Glutamatergic neuron (in vitro differentiated cells): ENCODE measurements around the gene RGS14. TPM values are rescaled to one million over a fixed set of nuclear protein-coding genes. Genes with fewer than 3 reads are reported as not detected.

ENCODE experiments used
- DNase-seq: peaks from one replicate; pipeline ENCODE4 v3.0.0; 2022
- H3K27ac Mint-ChIP-seq: one replicate; pipeline ENCODE4 v1.8.0; 2020; ENCODE audit warnings: mild to moderate bottlenecking, mixed read lengths, inconsistent platforms; ENCODE audit not compliant: unreplicated experiment
- H3K27me3 Mint-ChIP-seq: one replicate; pipeline ENCODE4 v1.8.0; 2020; ENCODE audit warnings: mild to moderate bottlenecking, moderate library complexity, mixed read lengths, inconsistent platforms; ENCODE audit not compliant: unreplicated experiment
- H3K36me3 Mint-ChIP-seq: one replicate; pipeline ENCODE4 v1.8.0; 2020; ENCODE audit warnings: mild to moderate bottlenecking, mixed read lengths, inconsistent platforms; ENCODE audit not compliant: unreplicated experiment
- H3K4me1 Mint-ChIP-seq: one replicate; pipeline ENCODE4 v1.8.0; 2020; ENCODE audit warnings: mild to moderate bottlenecking, low read depth, mixed read lengths, inconsistent platforms; ENCODE audit not compliant: unreplicated experiment
- H3K4me3 Mint-ChIP-seq: one replicate; pipeline ENCODE4 v1.8.0; 2020; ENCODE audit warnings: mild to moderate bottlenecking, mixed read lengths, inconsistent platforms; ENCODE audit not compliant: unreplicated experiment
- H3K9me3 Mint-ChIP-seq: one replicate; pipeline ENCODE4 v1.8.0; 2020; ENCODE audit warnings: mild to moderate bottlenecking, moderate library complexity, mixed read lengths, inconsistent platforms; ENCODE audit not compliant: unreplicated experiment
- total RNA-seq: library from RNA; stranded (reverse); fragmentation: NEBNext Ultra II Directional; extraction: Animal tissue kit (Norgen Biotek cat#: 25700); gene quantifications from one replicate; pipeline ENCODE4 v1.2.1, GENCODE V29; 2021; ENCODE audit not compliant: unreplicated experiment
- TF ChIP-seq, protein P1 (sequence below): fragments of 200-600 bp; sonication (generic); IDR thresholded peaks from one replicate; pipeline ENCODE4 v1.5.0; 2021; ENCODE audit not compliant: partially characterized antibody, unreplicated experiment

Gene RGS14
- total RNA-seq, 1 donor from 2014 or later, result 15.9 TPM

DNA sequence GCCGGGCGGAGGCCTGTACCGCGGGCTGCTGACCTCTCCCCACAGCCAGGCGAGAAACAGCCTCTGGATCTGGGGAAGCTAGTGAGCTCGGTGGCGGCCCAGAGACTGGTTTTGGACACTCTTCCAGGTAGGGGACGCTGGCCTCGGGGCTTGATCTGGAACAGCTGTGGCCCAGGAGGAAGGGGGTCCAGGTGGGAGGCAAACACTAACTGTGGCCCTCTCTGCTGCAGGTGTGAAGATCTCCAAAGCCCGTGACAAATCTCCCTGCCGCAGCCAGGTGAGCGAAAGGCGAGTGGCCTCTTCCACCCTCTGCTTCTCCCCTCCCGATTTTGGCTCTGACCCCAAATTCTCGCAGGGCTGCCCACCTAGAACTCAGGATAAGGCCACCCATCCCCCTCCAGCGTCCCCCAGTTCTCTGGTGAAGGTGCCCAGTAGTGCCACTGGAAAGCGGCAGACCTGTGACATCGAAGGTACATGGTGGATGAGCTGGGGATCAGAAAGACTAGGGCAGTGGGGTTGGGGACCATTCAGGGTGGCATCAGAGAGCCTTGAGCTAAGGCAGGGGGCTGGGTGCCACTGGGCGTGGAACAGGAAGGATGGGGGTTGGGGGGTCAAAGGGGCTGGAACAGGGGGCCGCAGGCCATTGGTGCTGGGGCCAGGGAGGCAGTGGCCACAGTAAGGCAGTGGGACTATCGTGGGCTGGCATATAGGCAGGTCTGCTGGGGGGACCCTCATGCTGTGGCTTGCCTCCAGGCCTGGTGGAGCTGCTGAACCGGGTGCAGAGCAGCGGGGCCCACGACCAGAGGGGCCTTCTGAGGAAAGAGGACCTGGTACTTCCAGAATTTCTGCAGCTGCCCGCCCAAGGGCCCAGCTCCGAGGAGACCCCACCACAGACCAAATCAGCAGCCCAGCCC is 13.7 kb downstream of the RGS14 start:
- TF ChIP-seq, protein P1, sequence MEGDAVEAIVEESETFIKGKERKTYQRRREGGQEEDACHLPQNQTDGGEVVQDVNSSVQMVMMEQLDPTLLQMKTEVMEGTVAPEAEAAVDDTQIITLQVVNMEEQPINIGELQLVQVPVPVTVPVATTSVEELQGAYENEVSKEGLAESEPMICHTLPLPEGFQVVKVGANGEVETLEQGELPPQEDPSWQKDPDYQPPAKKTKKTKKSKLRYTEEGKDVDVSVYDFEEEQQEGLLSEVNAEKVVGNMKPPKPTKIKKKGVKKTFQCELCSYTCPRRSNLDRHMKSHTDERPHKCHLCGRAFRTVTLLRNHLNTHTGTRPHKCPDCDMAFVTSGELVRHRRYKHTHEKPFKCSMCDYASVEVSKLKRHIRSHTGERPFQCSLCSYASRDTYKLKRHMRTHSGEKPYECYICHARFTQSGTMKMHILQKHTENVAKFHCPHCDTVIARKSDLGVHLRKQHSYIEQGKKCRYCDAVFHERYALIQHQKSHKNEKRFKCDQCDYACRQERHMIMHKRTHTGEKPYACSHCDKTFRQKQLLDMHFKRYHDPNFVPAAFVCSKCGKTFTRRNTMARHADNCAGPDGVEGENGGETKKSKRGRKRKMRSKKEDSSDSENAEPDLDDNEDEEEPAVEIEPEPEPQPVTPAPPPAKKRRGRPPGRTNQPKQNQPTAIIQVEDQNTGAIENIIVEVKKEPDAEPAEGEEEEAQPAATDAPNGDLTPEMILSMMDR, result no peak
- Mint-ChIP-seq H3K4me3 (peak overlapping the region; percentile 78), H3K36me3 (no peaks in the 10 kb centered on the region), H3K4me1 (peaks cover 11% of the 10 kb centered on the region), H3K9me3 (peaks cover 4% of the 10 kb centered on the region), H3K27me3 (peaks cover 8% of the 10 kb centered on the region), H3K27ac (no peak overlapping the region)
- no peak for DNase-seq

DNA sequence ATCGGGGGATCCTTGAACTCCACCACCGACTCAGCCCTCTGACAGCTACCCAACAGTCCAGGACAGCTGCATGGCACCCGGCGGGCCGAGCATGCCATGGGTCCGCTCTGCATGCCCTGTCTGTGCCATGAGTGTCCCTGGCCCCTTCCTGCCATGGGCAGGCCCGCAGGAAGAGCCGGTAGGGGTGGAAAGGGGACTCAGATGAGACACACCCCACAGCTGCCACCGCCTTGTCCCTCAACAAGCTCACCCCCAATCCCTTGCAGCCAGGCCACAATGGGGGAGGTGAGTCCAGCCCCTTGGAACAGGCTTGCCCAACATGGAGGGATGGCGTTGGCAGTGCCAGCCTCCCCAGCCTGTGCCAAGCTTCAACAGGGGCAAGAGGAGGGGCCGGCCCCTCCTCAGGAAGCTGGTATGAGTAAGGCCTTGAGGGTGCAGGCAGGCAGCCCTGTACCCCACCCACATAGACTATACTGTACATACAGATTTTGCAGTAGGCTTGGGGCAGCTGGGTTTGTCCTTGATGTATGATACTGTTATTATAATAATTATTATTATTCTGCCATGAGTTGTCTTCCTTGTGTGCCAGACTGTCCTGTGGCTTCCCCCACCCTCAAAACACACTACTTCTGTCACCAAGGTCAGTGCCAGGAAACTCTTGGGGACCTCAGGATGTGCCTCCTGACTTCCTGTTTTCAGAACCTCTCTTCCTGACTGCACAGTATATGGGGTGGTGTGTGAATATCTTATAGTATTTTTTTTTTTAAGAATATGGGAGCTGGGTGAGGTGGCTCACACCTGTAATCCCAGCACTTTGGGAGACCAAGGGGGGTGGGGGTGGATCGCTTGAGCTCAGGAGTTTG is 14.5 kb downstream of the RGS14 start:
- DNase-seq, result no peak
- peaks cover 4% of the 10 kb centered on the region for H3K9me3 Mint-ChIP-seq
- H3K4me1 Mint-ChIP-seq, result peaks cover 9% of the 10 kb centered on the region
- H3K27me3 Mint-ChIP-seq, result peaks cover 6% of the 10 kb centered on the region
- TF ChIP-seq, protein P1, result no peak
- H3K27ac Mint-ChIP-seq, result no peak overlapping the region
- H3K36me3 Mint-ChIP-seq, result no peaks in the 10 kb centered on the region
- H3K4me3 Mint-ChIP-seq, result no peak overlapping the region

DNA sequence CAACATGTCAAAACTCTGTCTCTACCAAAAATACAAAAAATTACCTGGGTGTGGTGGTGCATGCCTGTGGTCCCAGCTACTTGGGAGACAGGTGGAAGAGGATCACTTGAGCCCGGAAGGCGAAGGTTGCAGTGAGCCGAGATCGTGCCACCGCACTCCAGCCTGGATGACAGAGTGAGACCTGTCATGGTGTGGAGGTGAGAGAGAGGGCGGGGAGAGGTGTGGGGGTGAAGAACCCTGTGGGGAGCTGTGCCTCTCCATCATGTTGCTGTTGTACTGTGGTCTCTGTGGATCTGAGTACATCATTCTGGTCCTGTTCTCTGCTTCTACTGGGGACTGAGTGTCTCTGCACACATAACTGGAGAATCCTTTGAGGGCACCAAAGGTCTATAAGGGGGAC is 15.2 kb downstream of the RGS14 start:
- peaks cover 4% of the 10 kb centered on the region for H3K9me3 Mint-ChIP-seq
- DNase-seq, result no peak
- H3K27ac Mint-ChIP-seq, result no peak overlapping the region
- no peaks in the 10 kb centered on the region for H3K36me3 Mint-ChIP-seq
- peaks cover 9% of the 10 kb centered on the region for H3K4me1 Mint-ChIP-seq
- H3K4me3 Mint-ChIP-seq, result no peak overlapping the region
- H3K27me3 Mint-ChIP-seq, result peaks cover 6% of the 10 kb centered on the region
- TF ChIP-seq, protein P1, result no peak

DNA sequence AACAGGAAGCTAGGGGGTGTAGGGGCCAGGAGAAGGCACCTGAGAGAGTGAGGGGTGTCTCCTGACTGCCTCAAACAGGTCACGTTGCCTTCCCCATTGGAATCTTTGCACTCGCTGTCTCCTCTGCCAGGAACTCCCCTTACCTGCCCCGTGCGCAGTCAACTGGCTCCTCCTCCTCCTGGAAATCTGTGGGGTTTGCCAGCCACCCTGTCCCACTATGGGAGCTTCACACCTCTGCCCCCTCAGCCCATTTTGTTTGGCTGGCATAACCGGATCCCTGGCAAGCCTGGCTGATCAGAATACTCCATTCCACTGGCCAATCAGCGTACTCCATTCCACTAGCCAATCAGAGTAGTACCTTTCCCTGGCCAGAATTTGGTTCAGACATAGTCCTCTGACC is 16.1 kb downstream of the RGS14 start:
- H3K27me3 Mint-ChIP-seq, result peaks cover 2% of the 10 kb centered on the region
- H3K4me3 Mint-ChIP-seq, result no peak overlapping the region
- no peaks in the 10 kb centered on the region for H3K36me3 Mint-ChIP-seq
- DNase-seq, result no peak
- peaks cover 4% of the 10 kb centered on the region for H3K9me3 Mint-ChIP-seq
- TF ChIP-seq, protein P1, result no peak
- no peak overlapping the region for H3K27ac Mint-ChIP-seq
- H3K4me1 Mint-ChIP-seq, result peaks cover 9% of the 10 kb centered on the region
